Mesendoderm (in vitro differentiated cells): ENCODE measurements around the gene ARHGAP19.

ENCODE experiments used
- DNase-seq: peaks from one replicate; pipeline ENCODE4 v3.0.0; 2013
- H2AK5ac ChIP-seq: 2 replicates; pipeline ENCODE4 v1.6.1; 2013; ENCODE audit warnings: low read length, inconsistent platforms
- H2BK120ac ChIP-seq: 2 replicates; pipeline ENCODE4 v1.6.1; 2013; ENCODE audit warnings: low read depth, mild to moderate bottlenecking, low read length, moderate library complexity, mixed read lengths
- H2BK15ac ChIP-seq: replicated peaks from 2 replicates; pipeline ENCODE4 v1.6.1; 2013; ENCODE audit warnings: low read depth, mild to moderate bottlenecking, moderate library complexity
- H2BK5ac ChIP-seq: 2 replicates; pipeline ENCODE4 v1.6.1; 2013; ENCODE audit warnings: low read length, inconsistent platforms
- H3K18ac ChIP-seq: 2 replicates; pipeline ENCODE4 v1.6.1; 2013; ENCODE audit warnings: mild to moderate bottlenecking, low read length, mixed read lengths
- H3K23ac ChIP-seq: one replicate; pipeline ENCODE4 v1.6.1; 2013; ENCODE audit warnings: low read length
- H3K27ac ChIP-seq: 2 replicates; pipeline ENCODE4 v1.5.1; 2013; ENCODE audit warnings: low read depth, mild to moderate bottlenecking, inconsistent platforms, low read length, moderate library complexity
- H3K27me3 ChIP-seq: 2 replicates; pipeline ENCODE4 v1.6.1; 2013; ENCODE audit warnings: low read length, control low read depth, mild to moderate bottlenecking, inconsistent platforms; ENCODE audit not compliant: insufficient read depth, poor library complexity
- H3K36me3 ChIP-seq: 2 replicates; pipeline ENCODE4 v1.6.1; 2013; ENCODE audit warnings: low read length, inconsistent platforms; ENCODE audit not compliant: control insufficient read depth, insufficient read depth
- H3K4ac ChIP-seq: one replicate; pipeline ENCODE4 v1.6.1; 2013; ENCODE audit warnings: low read depth, mild to moderate bottlenecking, low read length, moderate library complexity
- H3K4me1 ChIP-seq: 2 replicates; pipeline ENCODE4 v1.6.1; 2013; ENCODE audit warnings: low read depth, low read length, inconsistent platforms; ENCODE audit not compliant: control insufficient read depth
- H3K4me2 ChIP-seq: 2 replicates; pipeline ENCODE4 v1.6.1; 2013; ENCODE audit warnings: low read length
- H3K4me3 ChIP-seq: 2 replicates; pipeline ENCODE4 v1.5.1; 2013; ENCODE audit warnings: mild to moderate bottlenecking, low read length
- H3K56ac ChIP-seq: one replicate; pipeline ENCODE4 v1.6.1; 2013; ENCODE audit warnings: low read length
- H3K79me1 ChIP-seq: 2 replicates; pipeline ENCODE4 v1.6.1; 2013; ENCODE audit warnings: low read length, inconsistent platforms
- H3K79me2 ChIP-seq: 2 replicates; pipeline ENCODE4 v1.6.1; 2013; ENCODE audit warnings: mild to moderate bottlenecking, low read length; ENCODE audit not compliant: control insufficient read depth, insufficient read depth
- H3K9ac ChIP-seq: 2 replicates; pipeline ENCODE4 v1.6.1; 2013; ENCODE audit warnings: low read length, inconsistent platforms
- H4K5ac ChIP-seq: one replicate; pipeline ENCODE4 v1.6.1; 2013; ENCODE audit warnings: low read length
- H4K8ac ChIP-seq: one replicate; pipeline ENCODE4 v1.6.1; 2013; ENCODE audit warnings: low read depth, mild to moderate bottlenecking, control low read depth, low read length, moderate library complexity
- WGBS: extraction: QIAGEN DNeasy Blood & Tissue Kit; methylation state at CpG from one replicate; pipeline ENCODE4 v1.1.7; 2013; ENCODE audit warnings: low lambda C conversion rate, missing lambda C conversion rate; ENCODE audit not compliant: insufficient coverage; ENCODE audit errors: extremely low coverage; 5-methylcytosine and 5-hydroxymethylcytosine counted together

Gene ARHGAP19

DNA sequence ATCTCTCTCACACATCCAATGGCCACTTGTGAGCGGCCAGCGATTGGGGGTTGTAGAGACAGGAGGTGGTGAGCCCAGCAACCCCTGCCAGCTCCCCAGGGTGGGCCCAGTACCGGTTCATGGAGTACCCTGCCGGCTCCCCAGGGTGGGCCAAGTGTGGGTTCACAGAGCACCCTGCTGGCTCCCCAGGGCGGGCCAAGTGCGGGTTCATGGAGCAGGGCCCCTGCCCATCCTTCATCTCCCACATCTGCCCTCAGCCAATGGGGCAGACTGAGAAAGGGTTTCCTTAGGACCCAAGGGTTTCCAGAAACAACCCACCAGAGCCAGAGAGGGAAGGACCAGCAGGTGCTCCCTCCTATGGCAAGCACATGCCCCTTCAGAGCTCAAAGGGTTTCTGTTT, 85.3 kb downstream of the ARHGAP19 start:
- no peak overlapping the region for H4K5ac ChIP-seq
- H3K18ac ChIP-seq: no peak overlapping the region
- H2BK15ac ChIP-seq: no peak overlapping the region
- no peak overlapping the region for H3K23ac ChIP-seq
- no peak overlapping the region for H3K56ac ChIP-seq
- no peaks in the 10 kb centered on the region for H3K4me1 ChIP-seq
- no peak overlapping the region for H3K4me2 ChIP-seq
- H2AK5ac ChIP-seq: no peak overlapping the region
- no peak overlapping the region for H3K4ac ChIP-seq
- H3K79me1 ChIP-seq: no peaks in the 10 kb centered on the region
- H2BK120ac ChIP-seq: no peak overlapping the region
- no peaks in the 10 kb centered on the region for H3K79me2 ChIP-seq
- H2BK5ac ChIP-seq: no peak overlapping the region
- no peak overlapping the region for H4K8ac ChIP-seq
- no peak overlapping the region for H3K27ac ChIP-seq
- no peak for DNase-seq
- H3K9ac ChIP-seq: no peak overlapping the region
- H3K4me3 ChIP-seq: no peak overlapping the region
- no peaks in the 10 kb centered on the region for H3K36me3 ChIP-seq
- H3K27me3 ChIP-seq: no peaks in the 10 kb centered on the region
- no CpG with 5 or more reads among the region's 6 CpGs for WGBS

DNA sequence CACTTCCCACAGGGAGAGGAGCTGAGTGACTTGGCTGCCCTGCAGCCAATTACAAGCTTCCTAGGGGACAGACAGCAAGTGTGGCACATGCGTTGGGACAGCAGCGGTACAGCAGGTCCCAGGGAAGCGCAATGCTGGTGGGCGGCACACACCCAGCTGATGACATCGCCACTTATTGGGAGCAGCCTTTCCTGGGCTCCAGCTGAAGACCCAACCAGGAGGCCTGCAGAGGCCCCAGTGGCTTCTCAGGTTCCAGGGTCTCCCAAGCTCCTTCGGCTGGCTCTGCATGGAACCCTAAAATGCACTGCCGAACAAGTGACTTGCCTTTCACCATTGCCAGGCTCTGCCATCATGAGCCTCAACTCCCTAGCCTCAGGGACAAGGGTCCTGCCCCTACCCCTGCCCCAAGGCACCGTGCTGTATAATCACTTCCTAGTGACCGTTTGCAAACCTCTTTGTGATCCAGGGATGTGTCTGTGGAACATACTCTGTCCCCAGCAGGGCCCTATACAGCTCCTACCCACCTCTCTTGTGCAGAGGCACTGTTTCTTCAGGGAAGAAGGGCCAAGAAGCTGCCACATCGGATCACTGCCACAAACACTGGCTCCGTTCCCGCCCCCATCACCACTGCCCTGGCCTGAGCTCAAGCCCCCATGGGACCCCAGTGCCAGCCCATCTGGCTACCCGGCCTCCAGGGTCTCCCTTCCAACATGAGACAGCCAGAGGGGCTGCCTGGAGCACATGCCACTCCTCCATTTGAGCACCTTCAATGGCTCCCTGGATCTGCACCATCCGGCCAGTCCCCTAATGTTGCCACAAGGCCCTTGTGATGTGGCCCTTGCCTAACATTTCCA, 87.4 kb downstream of the ARHGAP19 start:
- H3K4ac ChIP-seq: no peak overlapping the region
- DNase-seq: no peak
- no peak overlapping the region for H3K18ac ChIP-seq
- no peaks in the 10 kb centered on the region for H3K36me3 ChIP-seq
- H2BK5ac ChIP-seq: no peak overlapping the region
- H2BK120ac ChIP-seq: no peak overlapping the region
- no peaks in the 10 kb centered on the region for H3K79me1 ChIP-seq
- no peaks in the 10 kb centered on the region for H3K27me3 ChIP-seq
- no peak overlapping the region for H4K5ac ChIP-seq
- no peak overlapping the region for H2BK15ac ChIP-seq
- no peaks in the 10 kb centered on the region for H3K4me1 ChIP-seq
- H3K4me2 ChIP-seq: no peak overlapping the region
- no peak overlapping the region for H4K8ac ChIP-seq
- H3K27ac ChIP-seq: no peak overlapping the region
- H3K4me3 ChIP-seq: no peak overlapping the region
- no CpG with 5 or more reads among the region's 14 CpGs for WGBS
- no peak overlapping the region for H3K9ac ChIP-seq
- no peak overlapping the region for H2AK5ac ChIP-seq
- no peaks in the 10 kb centered on the region for H3K79me2 ChIP-seq
- no peak overlapping the region for H3K56ac ChIP-seq
- H3K23ac ChIP-seq: no peak overlapping the region

DNA sequence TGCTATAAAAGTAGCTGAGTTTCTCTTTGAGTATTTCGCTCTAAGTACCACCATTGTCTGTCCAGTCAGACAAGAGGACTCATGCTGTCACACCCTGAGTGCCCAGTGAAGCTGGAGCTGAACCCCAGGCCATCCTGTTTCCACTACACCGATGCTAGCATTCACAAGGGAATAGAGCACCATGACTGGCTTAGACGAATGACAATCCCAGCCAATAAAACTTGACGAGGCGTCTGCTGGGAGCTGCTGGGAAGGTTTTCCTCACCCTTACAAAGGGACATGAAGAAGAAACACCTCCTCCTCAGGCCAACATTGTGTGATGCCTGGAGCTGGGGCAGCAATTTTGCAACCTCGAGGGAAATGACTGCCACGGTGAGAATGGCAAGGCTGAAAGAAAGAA, 89.2 kb downstream of the ARHGAP19 start:
- no CpG with 5 or more reads among the region's 7 CpGs for WGBS
- H3K27ac ChIP-seq: no peak overlapping the region

DNA sequence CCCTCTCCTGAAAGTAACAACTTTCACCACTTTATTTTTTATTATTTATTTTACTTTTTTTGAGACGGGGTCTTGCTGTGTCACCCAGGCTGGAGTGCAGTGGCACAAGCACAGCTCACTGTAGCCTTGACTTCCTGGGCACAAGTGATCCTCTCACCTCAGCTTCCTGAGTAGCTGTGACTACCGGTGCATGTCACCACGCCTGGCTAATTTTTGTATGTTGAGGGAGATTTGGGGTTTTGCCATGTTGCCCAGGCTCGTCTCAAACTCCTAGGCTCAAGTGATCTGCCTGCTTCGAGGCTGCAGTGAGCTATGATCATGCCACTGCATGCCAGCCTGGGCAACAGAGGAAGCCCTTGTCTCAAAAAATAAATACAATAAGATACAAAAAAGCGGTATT, 91.8 kb downstream of the ARHGAP19 start:
- H2BK120ac ChIP-seq: no peak overlapping the region

More for the DNA sequence above, 89.2 kb downstream of the ARHGAP19 start:
- H3K9ac ChIP-seq: no peak overlapping the region
- H3K4ac ChIP-seq: no peak overlapping the region
- H3K23ac ChIP-seq: no peak overlapping the region
- no peak overlapping the region for H3K56ac ChIP-seq
- no peak for DNase-seq
- no peak overlapping the region for H3K18ac ChIP-seq
- H3K36me3 ChIP-seq: no peaks in the 10 kb centered on the region
- no peaks in the 10 kb centered on the region for H3K79me2 ChIP-seq
- H2AK5ac ChIP-seq: no peak overlapping the region
- no peak overlapping the region for H2BK15ac ChIP-seq
- no peak overlapping the region for H4K8ac ChIP-seq
- H3K79me1 ChIP-seq: no peaks in the 10 kb centered on the region
- H3K4me3 ChIP-seq: no peak overlapping the region
- H3K27me3 ChIP-seq: no peaks in the 10 kb centered on the region
- no peak overlapping the region for H2BK5ac ChIP-seq
- H2BK120ac ChIP-seq: no peak overlapping the region
- H3K4me2 ChIP-seq: no peak overlapping the region
- H4K5ac ChIP-seq: no peak overlapping the region
- H3K4me1 ChIP-seq: no peaks in the 10 kb centered on the region

DNA sequence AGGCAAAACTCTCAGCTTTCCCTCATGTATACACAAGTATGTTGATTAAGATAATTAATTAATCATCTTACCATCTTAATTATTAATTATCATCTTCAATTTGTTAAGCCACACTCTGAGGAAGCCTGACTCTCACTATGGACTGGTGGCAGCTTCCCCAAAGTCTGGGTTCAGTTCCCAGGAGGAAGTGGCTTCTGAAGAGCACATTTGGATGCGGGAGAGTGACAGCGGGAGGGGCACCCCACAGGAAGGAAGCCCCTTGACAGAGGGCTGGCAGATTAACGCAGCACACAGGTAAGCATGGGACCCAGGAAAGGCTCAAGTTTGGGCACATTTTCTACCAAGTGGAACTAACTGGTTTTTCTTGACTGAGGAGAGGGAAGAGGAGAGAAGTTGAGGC, 93.3 kb downstream of the ARHGAP19 start:
- Histone ChIP-seq H3K79me2 (no peaks in the 10 kb centered on the region), H3K4me1 (peaks cover 1% of the 10 kb centered on the region), H2BK120ac (no peak overlapping the region), H3K27ac (no peak overlapping the region), H4K8ac (no peak overlapping the region), H4K5ac (no peak overlapping the region), H3K4me3 (no peak overlapping the region), H3K79me1 (no peaks in the 10 kb centered on the region), H3K36me3 (no peaks in the 10 kb centered on the region), H3K4ac (no peak overlapping the region), H2AK5ac (no peak overlapping the region), H3K9ac (no peak overlapping the region), H2BK5ac (no peak overlapping the region), H3K56ac (no peak overlapping the region), H3K27me3 (no peaks in the 10 kb centered on the region), H3K23ac (no peak overlapping the region), H3K18ac (no peak overlapping the region), H2BK15ac (no peak overlapping the region), H3K4me2 (no peak overlapping the region)
- no CpG with 5 or more reads among the region's 3 CpGs for WGBS
- no peak for DNase-seq

More for the DNA sequence above, 91.8 kb downstream of the ARHGAP19 start:
- H3K9ac ChIP-seq: no peak overlapping the region
- no peak overlapping the region for H3K56ac ChIP-seq
- no peak overlapping the region for H3K4ac ChIP-seq
- peaks cover 1% of the 10 kb centered on the region for H3K4me1 ChIP-seq
- no peaks in the 10 kb centered on the region for H3K36me3 ChIP-seq
- H3K18ac ChIP-seq: no peak overlapping the region
- no CpG with 5 or more reads among the region's 6 CpGs for WGBS
- no peaks in the 10 kb centered on the region for H3K79me2 ChIP-seq
- H3K27ac ChIP-seq: no peak overlapping the region
- H4K8ac ChIP-seq: no peak overlapping the region
- no peaks in the 10 kb centered on the region for H3K79me1 ChIP-seq
- no peak overlapping the region for H2BK5ac ChIP-seq
- no peaks in the 10 kb centered on the region for H3K27me3 ChIP-seq
- no peak overlapping the region for H4K5ac ChIP-seq
- DNase-seq: no peak
- H3K4me2 ChIP-seq: no peak overlapping the region
- H2BK15ac ChIP-seq: no peak overlapping the region
- no peak overlapping the region for H2AK5ac ChIP-seq
- no peak overlapping the region for H3K23ac ChIP-seq
- no peak overlapping the region for H3K4me3 ChIP-seq
